Posterior vena cava (tissue), 2 donors: ENCODE data around the gene NTM. TPM values are rescaled to one million over a fixed set of nuclear protein-coding genes. Genes with fewer than 3 reads are reported as not detected.

Experiments
- DNase-seq: peaks from one replicate; pipeline ENCODE4 v3.0.0-alpha.2; 2020; ENCODE audit warnings: low spot score
- intact Hi-C, 2 donors: fragments of 100-400 bp; cut with DNase I; formaldehyde crosslinking; loops; one replicate each; pipeline versions ENCODE4 v1.14.1 to v1.14.2; 2022 to 2023
- total RNA-seq, 2 donors: library from RNA; stranded (reverse); fragmentation: NEBNext Ultra II Directional; extraction: Animal tissue kit (Norgen Biotek cat#: 25700); gene quantifications; one replicate each; pipeline ENCODE4 v1.2.1, GENCODE V29; 2021
- donor health status: DM: yes; HTN: yes; CAD: no.
- donor health status: DM: yes; HTN: yes; CAD: no.

NTM gene
- total RNA-seq, 2 donors from 2014 or later: 8.2 to 16.1 TPM

GRCh38 chr11:131991606-131992005 lies 621.2 kb downstream of the NTM start:
- DNase-seq: no peak
- intact Hi-C loops: loop anchor here in 1 of 2 donors (5.0 kb wide), 1 partner anchor 179 kb away; no protein-coding TSS in a partner anchor

- DNase-seq: no peak
- intact Hi-C loops: loop anchor here in 1 of 2 donors (5.0 kb wide), 1 partner anchor 181 kb away; no protein-coding TSS in a partner anchor
Observed at GRCh38 chr11:131993246-131993645, 622.8 kb downstream of the NTM start.

- DNase-seq: no peak
- intact Hi-C loops: no loop called here
Observed at GRCh38 chr11:131998020-131998419, 627.6 kb downstream of the NTM start.

DNA sequence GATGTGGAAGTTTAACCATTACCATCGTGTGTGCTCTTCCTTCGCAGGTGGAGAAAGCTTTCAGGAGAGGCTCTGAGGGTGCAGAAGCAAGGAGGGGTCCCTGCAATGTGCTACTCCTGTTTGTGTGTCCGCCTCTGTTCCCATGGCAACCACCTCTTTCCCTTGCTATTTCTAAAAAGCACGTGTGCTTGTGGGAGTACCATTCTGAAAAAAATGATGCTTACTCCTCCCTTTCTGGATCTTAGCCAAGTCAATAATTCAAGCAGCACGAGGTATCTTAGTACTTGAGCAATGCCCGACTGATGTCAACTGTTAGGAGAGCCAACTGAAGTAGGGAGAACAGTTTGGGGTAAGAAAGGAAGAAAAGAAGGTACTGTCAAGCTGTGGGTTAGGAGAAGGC lies 628.7 kb downstream of the NTM start:
- no peak for DNase-seq
- intact Hi-C loops: no loop called here

DNA sequence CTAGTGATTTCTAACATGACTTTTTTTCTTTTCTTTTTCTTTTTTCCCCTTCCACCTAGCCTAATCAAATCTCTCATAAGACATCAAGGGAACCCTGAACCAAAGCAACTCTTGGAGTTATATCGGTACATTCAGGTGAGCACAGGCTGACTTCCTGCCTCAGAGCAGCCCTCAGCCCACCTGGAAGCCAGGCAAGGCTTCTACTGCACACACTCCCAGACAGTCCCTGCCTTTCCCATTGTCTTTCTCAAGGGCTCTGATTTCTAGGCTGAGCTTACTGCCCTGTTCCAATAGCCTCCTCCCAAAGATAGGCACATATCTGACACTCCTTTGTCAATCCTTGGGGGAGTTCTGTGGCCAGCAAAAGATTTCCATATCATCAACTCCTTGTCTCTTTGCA lies 629.5 kb downstream of the NTM start:
- DNase-seq: no peak
- intact Hi-C loops: no loop called here

- no peak for DNase-seq
- intact Hi-C loops: no loop called here
Observed at GRCh38 chr11:132005887-132006286, 635.5 kb downstream of the NTM start.

DNA sequence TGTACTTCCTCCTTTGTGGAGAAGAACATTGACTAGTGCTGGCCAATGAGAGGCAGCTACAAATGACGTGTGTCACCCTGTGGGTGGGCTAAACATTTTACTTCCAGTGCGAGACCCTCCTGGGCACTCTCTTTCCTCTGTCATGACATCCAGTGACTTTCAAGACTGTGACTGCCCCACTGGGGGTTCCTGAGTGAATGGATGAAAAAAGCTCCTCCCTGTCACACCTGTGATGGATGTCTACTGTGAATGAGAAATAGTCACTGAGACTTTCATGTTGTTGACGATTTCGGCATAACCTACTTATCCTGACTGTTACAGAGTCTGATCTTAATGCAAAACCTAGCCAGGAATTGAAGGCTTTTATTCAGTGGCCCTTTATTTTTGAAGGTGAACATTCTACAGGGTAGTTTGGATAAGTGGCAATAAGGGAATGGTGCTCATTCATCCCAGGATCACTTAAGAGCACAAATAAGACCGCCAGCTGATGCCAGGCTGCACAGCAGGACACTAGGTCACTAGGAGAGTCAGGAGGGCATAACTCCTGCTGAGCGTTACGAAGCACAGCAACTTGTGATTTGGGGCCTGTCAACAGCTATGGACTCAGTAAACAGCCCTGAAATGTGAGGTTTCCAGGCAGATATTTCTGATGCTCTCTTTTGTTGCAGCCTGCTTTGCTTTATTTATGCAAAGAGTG lies 636.6 kb downstream of the NTM start:
- intact Hi-C loops: no loop called here
- DNase-seq: no peak

DNA sequence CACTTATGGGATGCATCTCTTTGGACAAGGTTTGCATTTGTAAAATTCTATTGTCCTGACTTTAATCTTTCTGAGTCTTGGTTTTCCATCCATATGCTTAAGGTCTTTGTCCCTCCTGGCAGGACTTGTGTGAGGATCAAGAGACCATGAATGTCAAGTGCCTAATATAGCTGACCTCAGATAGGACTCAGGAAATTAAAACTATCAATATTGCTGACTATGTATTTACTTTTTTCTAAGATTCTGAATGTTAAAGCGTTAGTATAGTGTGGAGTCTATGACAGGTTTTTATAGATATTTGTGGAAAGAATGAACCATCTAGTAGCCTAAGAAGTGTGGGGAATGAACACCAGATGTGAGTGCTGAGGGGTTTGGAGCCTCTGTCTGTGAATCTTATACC lies 637.8 kb downstream of the NTM start:
- DNase-seq: no peak
- intact Hi-C loops: no loop called here

DNA sequence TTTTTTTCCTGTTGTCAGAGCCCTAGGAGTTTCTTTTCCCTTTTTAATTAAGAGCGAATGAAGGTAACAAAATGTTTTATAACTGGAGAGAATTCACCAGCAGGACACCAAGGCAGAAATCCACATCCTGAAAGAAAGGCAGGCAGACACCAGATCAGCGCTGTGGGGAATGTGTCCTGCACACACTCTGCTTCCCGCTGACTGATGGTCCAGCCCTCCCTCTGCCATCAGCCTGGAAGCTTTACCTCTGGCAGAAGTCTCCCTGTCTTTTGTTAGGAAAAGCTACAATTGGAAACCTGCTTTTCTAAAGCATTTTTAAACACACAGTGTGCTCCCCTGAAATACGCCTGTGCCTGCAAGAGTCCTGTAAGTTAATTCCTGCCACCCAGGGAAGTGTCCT lies 638.5 kb downstream of the NTM start:
- no peak for DNase-seq
- intact Hi-C loops: loop anchor here in 1 of 2 donors (1.0 kb wide), 1 partner anchor 33 kb away; no protein-coding TSS in a partner anchor

- DNase-seq: no peak
- intact Hi-C loops: loop anchor here in 1 of 2 donors (10.0 kb wide), 1 partner anchor 155 kb away; no protein-coding TSS in a partner anchor
Observed at GRCh38 chr11:132020001-132020400, 649.6 kb downstream of the NTM start.

DNA sequence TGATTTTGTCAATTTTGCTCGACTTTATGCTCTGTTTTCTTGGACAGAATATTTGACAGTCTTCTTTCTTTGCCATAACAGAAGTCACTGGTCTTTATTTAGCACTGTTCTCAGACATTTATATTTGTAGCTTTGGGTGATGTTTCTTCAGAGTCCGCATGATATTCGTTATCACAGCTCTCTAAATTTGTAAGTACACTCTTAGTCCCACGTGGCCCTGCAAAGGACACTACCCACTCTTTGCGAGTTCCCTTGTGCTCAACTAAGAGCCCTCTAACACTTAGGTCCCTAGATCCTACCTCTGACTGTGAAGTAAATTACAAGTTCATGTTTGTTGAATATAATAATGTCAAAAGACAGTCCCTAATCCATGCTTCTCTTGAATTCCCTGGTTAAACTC lies 651.9 kb downstream of the NTM start:
- intact Hi-C loops: loop anchor here in 1 of 2 donors (10.0 kb wide), 1 partner anchor 157 kb away; no protein-coding TSS in a partner anchor
- DNase-seq: no peak

DNA sequence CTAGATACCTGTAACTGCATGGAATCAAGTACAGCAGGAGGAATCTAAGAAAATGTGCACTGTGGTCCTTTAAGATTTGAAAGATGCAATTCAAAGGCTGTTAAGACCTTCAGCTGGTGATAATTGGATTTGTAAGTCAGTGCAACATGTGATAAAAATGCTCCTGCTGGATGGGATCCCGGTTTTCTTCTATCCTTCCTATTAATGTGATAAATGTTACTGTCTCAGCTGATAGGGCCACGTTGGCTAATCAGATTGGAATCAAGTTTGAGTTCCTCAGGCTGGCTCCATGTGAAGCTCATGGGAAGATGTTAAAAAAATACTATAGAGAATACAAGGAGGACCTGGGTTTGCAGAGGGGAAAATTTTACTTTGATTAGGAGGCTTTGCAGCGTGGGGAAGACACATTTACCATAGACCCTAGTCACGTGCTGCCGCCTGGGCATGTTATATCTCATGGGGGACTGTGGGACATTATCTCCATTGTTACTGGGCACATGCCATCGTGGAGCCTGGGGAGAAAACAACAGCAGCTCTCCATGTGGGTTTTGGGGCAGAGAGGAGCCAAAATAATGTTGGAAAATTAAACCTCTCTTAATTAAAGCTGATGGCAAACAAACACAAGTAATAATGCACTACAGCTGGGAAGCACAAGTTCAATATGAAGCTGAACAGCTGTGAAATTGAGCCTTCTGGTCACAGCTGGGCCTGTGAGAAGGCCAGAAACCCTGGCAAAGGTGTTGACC lies 652.5 kb downstream of the NTM start:
- intact Hi-C loops: loop anchor here in 1 of 2 donors (10.0 kb wide), 1 partner anchor 158 kb away; no protein-coding TSS in a partner anchor
- no peak for DNase-seq

GRCh38 chr11:132024587-132025295 lies 654.3 kb downstream of the NTM start:
- DNase-seq: no peak
- intact Hi-C loops: loop anchor here in 1 of 2 donors (10.0 kb wide), 1 partner anchor 160 kb away; no protein-coding TSS in a partner anchor

DNA sequence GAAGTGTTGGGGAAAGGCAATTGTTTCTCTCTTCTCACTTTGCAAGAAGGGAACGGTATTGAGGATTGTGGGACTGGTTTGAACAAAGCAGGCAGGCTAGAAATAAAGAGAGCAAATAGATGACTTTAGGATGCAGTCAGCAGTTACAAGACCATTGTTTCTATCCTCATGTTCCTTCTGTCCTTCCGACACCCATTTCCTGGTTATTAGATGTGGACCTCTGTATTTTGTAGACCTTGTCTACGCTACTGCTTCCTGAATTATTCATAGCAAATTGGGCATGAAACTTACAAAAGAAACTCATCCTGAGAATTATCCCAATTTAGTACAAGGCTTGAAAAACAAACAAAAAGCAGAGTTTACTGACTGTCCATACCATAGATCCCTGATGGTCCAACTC lies 656.3 kb downstream of the NTM start:
- intact Hi-C loops: loop anchor here in 1 of 2 donors (10.0 kb wide), 1 partner anchor 162 kb away; no protein-coding TSS in a partner anchor
- no peak for DNase-seq

- intact Hi-C loops: loop anchor here in 1 of 2 donors (10.0 kb wide), 1 partner anchor 164 kb away; no protein-coding TSS in a partner anchor
- no peak for DNase-seq
Observed at GRCh38 chr11:132028380-132029240, 658.2 kb downstream of the NTM start.

DNA sequence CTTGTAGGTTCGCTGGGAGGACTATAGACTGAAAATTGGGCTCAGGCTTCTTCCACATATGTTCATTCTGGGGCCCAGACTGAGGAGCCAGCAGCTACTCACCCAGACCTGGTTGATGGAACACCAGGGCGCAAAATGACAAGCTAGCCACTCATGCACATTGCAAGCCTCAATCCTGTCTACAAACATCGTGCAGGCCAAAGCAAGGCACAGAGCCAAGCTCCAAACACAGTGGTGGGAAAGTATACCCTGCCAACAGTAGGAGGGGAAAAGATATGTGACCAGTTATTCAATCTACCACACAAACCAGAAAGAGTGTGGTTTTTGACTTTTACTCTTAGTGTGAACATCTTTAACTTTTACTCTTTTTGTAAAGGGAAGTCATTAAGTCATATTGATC lies 660.5 kb downstream of the NTM start:
- intact Hi-C loops: no loop called here
- no peak for DNase-seq

DNA sequence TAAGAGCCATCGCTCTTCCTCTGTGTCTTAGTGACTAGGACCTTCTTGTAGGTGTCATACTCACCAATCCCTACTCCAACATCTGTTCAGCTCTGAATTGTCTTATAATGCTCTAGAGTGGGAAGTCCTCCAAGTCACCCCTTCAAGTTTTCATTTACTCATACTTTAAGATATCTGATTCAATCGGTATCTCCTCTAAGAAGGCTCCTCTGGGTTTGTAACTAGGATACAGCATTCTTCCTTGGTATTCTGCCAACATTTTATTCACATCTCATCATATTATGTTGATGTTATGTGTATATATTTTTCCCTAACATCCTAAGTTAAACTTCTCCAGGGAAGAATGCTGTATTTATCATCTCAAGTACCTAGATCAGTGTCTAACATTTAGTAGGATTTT lies 662.1 kb downstream of the NTM start:
- no peak for DNase-seq
- intact Hi-C loops: no loop called here

GRCh38 chr11:132033051-132033450 lies 662.6 kb downstream of the NTM start:
- no peak for DNase-seq
- intact Hi-C loops: no loop called here

DNA sequence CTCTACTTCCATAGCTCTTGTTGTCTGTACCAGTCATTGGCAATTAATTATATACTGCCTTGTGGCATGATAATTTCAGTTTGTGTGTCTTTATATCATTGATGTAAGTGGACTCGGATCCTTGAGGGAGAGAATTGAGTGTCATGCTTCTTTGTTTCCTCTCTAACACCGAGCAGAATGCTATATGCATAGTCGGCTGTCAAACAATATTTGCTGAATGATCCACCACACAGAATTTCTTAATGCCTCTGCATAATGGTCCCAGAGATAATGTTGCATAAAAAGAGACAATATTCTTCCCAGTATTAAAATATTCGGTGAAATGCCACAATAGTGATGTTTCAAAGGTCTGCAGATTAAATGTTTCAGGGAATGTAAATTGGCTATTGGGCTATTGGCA lies 664.8 kb downstream of the NTM start:
- no peak for DNase-seq
- intact Hi-C loops: no loop called here
